ENCODE data around the gene RNF103. TPM values are rescaled to one million over a fixed set of nuclear protein-coding genes. Genes with fewer than 3 reads are reported as not detected.

RNF103 gene
- total RNA-seq, 2 experiments from 2014 or later = 12.3 to 13.1 TPM

GRCh38 chr2:86557836-86558235, 65.8 kb downstream of the RNF103 start:
- CTCF ChIA-PET = no interaction called here
- H3K27ac Mint-ChIP-seq = no peak overlapping the region
- intact Hi-C loops (cut with micrococcal nuclease) = no loop called here
- DNase-seq = no peak
- H3K36me3 Mint-ChIP-seq = peaks cover 14% of the 10 kb centered on the region
- H3K9me3 Mint-ChIP-seq = no peaks in the 10 kb centered on the region
- H3K27me3 Mint-ChIP-seq = no peaks in the 10 kb centered on the region
- H3K4me3 Mint-ChIP-seq = no peak overlapping the region
- POLR2A ChIA-PET = no interaction called here
- peaks cover 33% of the 10 kb centered on the region for H3K4me1 Mint-ChIP-seq (ENCODE audit: low read depth)

- Mint-ChIP-seq H3K27ac (no peak overlapping the region), H3K9me3 (no peaks in the 10 kb centered on the region), H3K27me3 (no peaks in the 10 kb centered on the region), H3K4me3 (no peak overlapping the region), H3K36me3 (peaks cover 11% of the 10 kb centered on the region), H3K4me1 (ENCODE audit: low read depth) (peaks cover 31% of the 10 kb centered on the region)
- POLR2A ChIA-PET = no interaction called here
- intact Hi-C loops (cut with micrococcal nuclease) = no loop called here
- CTCF ChIA-PET = no interaction called here
- no peak for DNase-seq
Observed at GRCh38 chr2:86556508-86556907, 67.2 kb downstream of the RNF103 start.

Other genes with a start within 250 kb of the RNF103 start
- 10 to 100 TPM; 55.6 to 64.9 TPM for gene KDM3A, start 182.5 kb downstream of the RNF103 start, total RNA-seq
- 10 to 100 TPM; 36.5 to 38.6 TPM for gene CHMP3, start 60.4 kb downstream of the RNF103 start, total RNA-seq
- 10 to 100 TPM; 30.1 to 32.8 TPM for gene RMND5A, start 96.4 kb upstream of the RNF103 start, total RNA-seq
- gene CD8A, start 167.0 kb upstream of the RNF103 start, total RNA-seq = 1 to 10 TPM; 2.7 to 3.0 TPM
- under 1 TPM; 0.57 to 0.87 TPM for gene CD8B, start 238.0 kb upstream of the RNF103 start, total RNA-seq